SH-SY5Y (cell line): Measurements from ENCODE around the gene PPP2R5C.

ENCODE experiments used
- GATA2 ChIP-seq: IDR thresholded peaks from 2 replicates; pipeline ENCODE4 v1.6.1; 2011; ENCODE audit warnings: mild to moderate bottlenecking, low read depth, low read length
- GATA3 ChIP-seq: IDR thresholded peaks from 2 replicates; pipeline ENCODE4 v1.6.1; 2011; ENCODE audit warnings: low read depth, mild to moderate bottlenecking, low read length, moderate library complexity

DNA sequence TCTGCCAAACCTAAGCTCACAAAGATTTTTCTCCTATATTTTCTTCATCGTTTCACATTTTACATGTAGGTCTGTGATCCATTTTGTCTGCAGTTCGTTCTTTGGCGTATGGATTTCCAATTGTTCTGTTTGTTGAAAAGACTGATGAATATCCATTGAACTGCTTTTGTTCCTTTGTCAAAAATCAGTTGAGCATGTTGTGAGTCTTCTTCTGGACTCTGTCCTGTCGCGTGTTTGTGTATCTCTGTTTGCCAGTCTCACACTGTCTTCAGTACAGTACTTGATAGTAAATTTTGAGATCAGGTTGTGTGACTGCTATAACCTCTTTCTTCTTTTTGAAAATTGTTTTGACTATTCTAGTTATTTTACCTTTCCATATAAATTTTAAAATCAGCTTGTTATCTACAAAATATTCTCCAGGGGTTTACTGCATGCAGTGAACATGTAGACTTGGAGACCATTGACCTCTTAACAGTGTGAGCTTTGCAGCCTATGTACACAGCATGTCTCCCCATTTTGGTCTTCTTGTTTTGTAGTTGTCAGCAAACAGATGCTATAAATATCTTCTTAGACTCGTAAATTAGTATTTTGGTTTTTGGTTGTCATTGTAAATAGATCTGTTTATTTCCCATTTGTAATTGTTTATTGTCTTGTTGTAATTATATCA, 108.9 kb downstream of the PPP2R5C start:
- TF ChIP-seq GATA2 (no peak), GATA3 (no peak)
